Renal cortical epithelial cell (primary cell): Measurements from ENCODE around the gene ALCAM. TPM values are rescaled to one million over a fixed set of nuclear protein-coding genes. Genes with fewer than 3 reads are reported as not detected.
A peak's percentile ranks its signal among the peaks of the same experiment; 100 is the strongest.
"Not testable (repeated sequence)": the region's sequence is repeated elsewhere in the genome, so short reads cannot be mapped to it uniquely, and the experiment has no call there.

Source experiments
- DNase-seq: peaks from one replicate; pipeline ENCODE4 v3.0.0-alpha.2; 2011; ENCODE audit warnings: low read depth
- total RNA-seq: library from RNA; depleted of rRNA; stranded (reverse); fragments of >200 nt; gene quantifications from 2 replicates; pipeline ENCODE4 v1.2.3, GENCODE V29; 2014

The ALCAM gene
- total RNA-seq, 1 donor from 2014 or later = 447 TPM

GRCh38 chr3:105584003-105584790, 217.5 kb downstream of the ALCAM start:
- DNase-seq = peak; percentile 25

GRCh38 chr3:105593315-105593714, 226.6 kb downstream of the ALCAM start:
- DNase-seq = no peak

- no peak for DNase-seq
Measured at GRCh38 chr3:105594219-105594618, 227.5 kb downstream of the ALCAM start.

GRCh38 chr3:105598042-105598796, 231.5 kb downstream of the ALCAM start:
- peak; percentile 90 for DNase-seq

GRCh38 chr3:105599350-105599749, 232.6 kb downstream of the ALCAM start:
- DNase-seq = no peak

GRCh38 chr3:105601756-105602155, 235.0 kb downstream of the ALCAM start:
- DNase-seq = not testable (repeated sequence)

GRCh38 chr3:105602286-105602685, 235.6 kb downstream of the ALCAM start:
- DNase-seq = not testable (repeated sequence)

- DNase-seq = not testable (repeated sequence)
Measured at GRCh38 chr3:105603516-105603915, 236.8 kb downstream of the ALCAM start.

GRCh38 chr3:105606016-105606415, 239.3 kb downstream of the ALCAM start:
- peak; percentile 32 for DNase-seq

GRCh38 chr3:105608623-105609022, 241.9 kb downstream of the ALCAM start:
- DNase-seq = no peak

- no peak for DNase-seq
Measured at GRCh38 chr3:105610473-105610872, 243.8 kb downstream of the ALCAM start.

- DNase-seq = peak; percentile 13
Measured at GRCh38 chr3:105611304-105612192, 244.8 kb downstream of the ALCAM start.

- no peak for DNase-seq
Measured at GRCh38 chr3:105613120-105613519, 246.4 kb downstream of the ALCAM start.

GRCh38 chr3:105614288-105615030, 247.8 kb downstream of the ALCAM start:
- DNase-seq = no peak

GRCh38 chr3:105615814-105616213, 249.1 kb downstream of the ALCAM start:
- DNase-seq = no peak

- DNase-seq = no peak
Measured at GRCh38 chr3:105616374-105617121, 249.8 kb downstream of the ALCAM start.

GRCh38 chr3:105618556-105618955, 251.8 kb downstream of the ALCAM start:
- DNase-seq = no peak

- no peak for DNase-seq
Measured at GRCh38 chr3:105619651-105620050, 252.9 kb downstream of the ALCAM start.

GRCh38 chr3:105620236-105620635, 253.5 kb downstream of the ALCAM start:
- DNase-seq = no peak

GRCh38 chr3:105622169-105622568, 255.5 kb downstream of the ALCAM start:
- no peak for DNase-seq
